ENCODE measurements around the gene EID3.
A peak's percentile ranks its signal among the peaks of the same experiment; 100 is the strongest.
"Not testable (repeated sequence)": the region's sequence is repeated elsewhere in the genome, so short reads cannot be mapped to it uniquely, and the experiment has no call there.

The EID3 gene

GRCh38 chr12:104281636-104282035 is 21.9 kb upstream of the EID3 start:
- peaks cover 15% of the 10 kb centered on the region for H3K4me1 Mint-ChIP-seq
- no peaks in the 10 kb centered on the region for H3K9me3 Mint-ChIP-seq
- no peak overlapping the region for H3K27ac Mint-ChIP-seq
- H3K27me3 Mint-ChIP-seq, result peaks cover 6% of the 10 kb centered on the region
- H3K36me3 Mint-ChIP-seq, result no peaks in the 10 kb centered on the region
- no peak overlapping the region for H3K4me3 Mint-ChIP-seq
- no peak for ATAC-seq

- Mint-ChIP-seq H3K27ac (no peak overlapping the region), H3K4me3 (no peak overlapping the region), H3K4me1 (peaks cover 14% of the 10 kb centered on the region), H3K9me3 (no peaks in the 10 kb centered on the region), H3K36me3 (no peaks in the 10 kb centered on the region), H3K27me3 (peaks cover 6% of the 10 kb centered on the region)
- ATAC-seq, result no peak
Observed at GRCh38 chr12:104282109-104282508, 21.4 kb upstream of the EID3 start.

GRCh38 chr12:104285740-104286515 is 17.6 kb upstream of the EID3 start:
- Mint-ChIP-seq H3K36me3 (peaks cover 11% of the 10 kb centered on the region), H3K9me3 (no peaks in the 10 kb centered on the region), H3K4me3 (peak overlapping the region; percentile 99), H3K27me3 (peaks cover 6% of the 10 kb centered on the region), H3K27ac (peak overlapping the region; percentile 97), H3K4me1 (peaks cover 31% of the 10 kb centered on the region)
- ATAC-seq, result peak; percentile 45

- H3K4me3 Mint-ChIP-seq, result peak overlapping the region; percentile 99
- peaks cover 15% of the 10 kb centered on the region for H3K36me3 Mint-ChIP-seq
Observed at GRCh38 chr12:104286516-104287482, 16.7 kb upstream of the EID3 start.

GRCh38 chr12:104288635-104289274 is 14.8 kb upstream of the EID3 start:
- H3K4me1 Mint-ChIP-seq, result peaks cover 45% of the 10 kb centered on the region
- ATAC-seq, result peak; percentile 75
- H3K4me3 Mint-ChIP-seq, result peak overlapping the region; percentile 99
- H3K36me3 Mint-ChIP-seq, result peaks cover 34% of the 10 kb centered on the region
- no peaks in the 10 kb centered on the region for H3K9me3 Mint-ChIP-seq
- H3K27ac Mint-ChIP-seq, result peak overlapping the region; percentile 97
- H3K27me3 Mint-ChIP-seq, result no peaks in the 10 kb centered on the region

More at GRCh38 chr12:104286516-104287482, 16.7 kb upstream of the EID3 start:
- ATAC-seq, result peak; percentile 95
- Mint-ChIP-seq H3K27me3 (peaks cover 3% of the 10 kb centered on the region), H3K9me3 (no peaks in the 10 kb centered on the region), H3K27ac (peak overlapping the region; percentile 97), H3K4me1 (peaks cover 31% of the 10 kb centered on the region)

GRCh38 chr12:104290320-104290719 is 13.2 kb upstream of the EID3 start:
- peaks cover 49% of the 10 kb centered on the region for H3K36me3 Mint-ChIP-seq
- H3K4me1 Mint-ChIP-seq, result peaks cover 59% of the 10 kb centered on the region
- H3K4me3 Mint-ChIP-seq, result no peak overlapping the region
- no peak overlapping the region for H3K27ac Mint-ChIP-seq
- no peak for ATAC-seq
- no peaks in the 10 kb centered on the region for H3K9me3 Mint-ChIP-seq
- H3K27me3 Mint-ChIP-seq, result no peaks in the 10 kb centered on the region

- H3K36me3 Mint-ChIP-seq, result peaks cover 55% of the 10 kb centered on the region
- H3K27ac Mint-ChIP-seq, result no peak overlapping the region
- H3K4me3 Mint-ChIP-seq, result no peak overlapping the region
- no peaks in the 10 kb centered on the region for H3K9me3 Mint-ChIP-seq
- no peak for ATAC-seq
- peaks cover 60% of the 10 kb centered on the region for H3K4me1 Mint-ChIP-seq
- H3K27me3 Mint-ChIP-seq, result no peaks in the 10 kb centered on the region
Observed at GRCh38 chr12:104290855-104291254, 12.7 kb upstream of the EID3 start.

- no peaks in the 10 kb centered on the region for H3K27me3 Mint-ChIP-seq
- H3K36me3 Mint-ChIP-seq, result peaks cover 55% of the 10 kb centered on the region
- H3K4me1 Mint-ChIP-seq, result peaks cover 51% of the 10 kb centered on the region
- no peaks in the 10 kb centered on the region for H3K9me3 Mint-ChIP-seq
- ATAC-seq, result no peak
- H3K27ac Mint-ChIP-seq, result no peak overlapping the region
- no peak overlapping the region for H3K4me3 Mint-ChIP-seq
Observed at GRCh38 chr12:104291867-104292524, 11.5 kb upstream of the EID3 start.

GRCh38 chr12:104292872-104293794 is 10.4 kb upstream of the EID3 start:
- H3K36me3 Mint-ChIP-seq, result peaks cover 54% of the 10 kb centered on the region
- H3K4me3 Mint-ChIP-seq, result no peak overlapping the region

GRCh38 chr12:104294158-104294859 is 9.2 kb upstream of the EID3 start:
- not testable (repeated sequence) for ATAC-seq, H3K27me3 Mint-ChIP-seq, H3K27ac Mint-ChIP-seq, H3K4me3 Mint-ChIP-seq, H3K9me3 Mint-ChIP-seq
- peaks cover 44% of the 10 kb centered on the region for H3K36me3 Mint-ChIP-seq
- H3K4me1 Mint-ChIP-seq, result peaks cover 38% of the 10 kb centered on the region

More at GRCh38 chr12:104292872-104293794, 10.4 kb upstream of the EID3 start:
- Mint-ChIP-seq H3K4me1 (peaks cover 49% of the 10 kb centered on the region), H3K27ac (peak overlapping the region; percentile 37), H3K9me3 (no peaks in the 10 kb centered on the region), H3K27me3 (no peaks in the 10 kb centered on the region)
- no peak for ATAC-seq

- Mint-ChIP-seq H3K36me3 (peaks cover 51% of the 10 kb centered on the region), H3K4me1 (peaks cover 43% of the 10 kb centered on the region), H3K27ac (no peak overlapping the region), H3K4me3 (no peak overlapping the region), H3K27me3 (no peaks in the 10 kb centered on the region), H3K9me3 (no peaks in the 10 kb centered on the region)
- ATAC-seq, result no peak
Observed at GRCh38 chr12:104294927-104295668, 8.4 kb upstream of the EID3 start.

- H3K4me3 Mint-ChIP-seq, result no peak overlapping the region
Observed at GRCh38 chr12:104295954-104296353, 7.6 kb upstream of the EID3 start.

GRCh38 chr12:104296718-104297117 is 6.8 kb upstream of the EID3 start:
- no peaks in the 10 kb centered on the region for H3K27me3 Mint-ChIP-seq
- no peak overlapping the region for H3K4me3 Mint-ChIP-seq
- ATAC-seq, result no peak
- H3K4me1 Mint-ChIP-seq, result peaks cover 57% of the 10 kb centered on the region
- H3K27ac Mint-ChIP-seq, result no peak overlapping the region
- peaks cover 59% of the 10 kb centered on the region for H3K36me3 Mint-ChIP-seq
- H3K9me3 Mint-ChIP-seq, result no peaks in the 10 kb centered on the region

More at GRCh38 chr12:104295954-104296353, 7.6 kb upstream of the EID3 start:
- H3K27me3 Mint-ChIP-seq, result no peaks in the 10 kb centered on the region
- ATAC-seq, result no peak
- peaks cover 52% of the 10 kb centered on the region for H3K4me1 Mint-ChIP-seq
- H3K27ac Mint-ChIP-seq, result no peak overlapping the region
- H3K36me3 Mint-ChIP-seq, result peaks cover 59% of the 10 kb centered on the region
- no peaks in the 10 kb centered on the region for H3K9me3 Mint-ChIP-seq
